K562 (cell line): ENCODE results near the gene CHN2. TPM values are rescaled to one million over a fixed set of nuclear protein-coding genes. Genes with fewer than 3 reads are reported as not detected.

Experiments
- ATAC-seq: fragments of 200-7000 bp; cut with Tn5 transposase; 3 replicates; pipeline ENCODE4 v1.9.1; 2020; ENCODE audit warnings: moderate library complexity
- BruUV-seq: library from RNA; stranded (reverse); fragments of 400-500 nt; replicated peaks from 2 replicates; lab custom pipeline; 2021; lab: Mats Ljungman, UMichigan
- CTCF ChIA-PET: fragments of 300-600 bp; formaldehyde crosslinking; extraction: SDS; loops from one replicate; lab custom pipeline; 2021; ENCODE audit warnings: low intra/inter-chr PET ratio; lab: Yijun Ruan, JAX
- POLR2A ChIA-PET: fragments of 300-600, 350-650 bp; sonication (Branson Sonifier 250); formaldehyde crosslinking; extraction: SDS; loops from one replicate; lab custom pipeline; 2021; ENCODE audit warnings: antibody characterized with exemption, inconsistent platforms; lab: Yijun Ruan, JAX
- DNase-seq, 4 experiments: peaks; one replicate each; pipeline versions ENCODE4 v3.0.0 to v3.0.0-alpha.2; 2011 to 2018; ENCODE audit warnings: low spot score in 3 of 4, mixed read lengths in 3 of 4; ENCODE audit errors: extremely low read depth in 1 of 4
- FAIRE-seq: peaks from 2 replicates; lab custom pipeline; 2011; peaks lifted over from hg19 to GRCh38; lab: Jason Lieb, UNC
- H2AFZ ChIP-seq: 2 replicates; pipeline ENCODE4 v1.6.0; 2011; ENCODE audit warnings: low read depth, low read length, control low read depth, inconsistent platforms
- H3K27ac ChIP-seq: fragments of 200-600 bp; 3 replicates; pipeline ENCODE4 v1.8.0; 2011; ENCODE audit warnings: low read depth, mild to moderate bottlenecking, control low read depth, inconsistent platforms, low read length, moderate library complexity, mixed read lengths; ENCODE audit errors: extremely low read depth
- H3K27me3 ChIP-seq, 2 experiments: fragments of 300-600 bp in 1 of 2; 2 replicates in 1 of 2; 3 replicates in 1 of 2; pipeline versions ENCODE4 v1.6.0 to v1.8.0; 2011; ENCODE audit warnings: inconsistent platforms in 2 of 2, low read length in 2 of 2, mild to moderate bottlenecking in 1 of 2, mixed read lengths in 1 of 2, moderate library complexity in 1 of 2; ENCODE audit not compliant: control insufficient read depth in 2 of 2, insufficient read depth in 2 of 2
- H3K36me3 ChIP-seq: fragments of 300-600 bp; 3 replicates; pipeline ENCODE4 v1.8.0; 2011; ENCODE audit warnings: mild to moderate bottlenecking, low read length, inconsistent platforms; ENCODE audit not compliant: control insufficient read depth, insufficient read depth
- H3K4me1 ChIP-seq, 2 experiments: fragments of 200-600 bp in 1 of 2; replicated peaks in 1 of 2; 2 replicates in 1 of 2; 3 replicates in 1 of 2; pipeline versions ENCODE4 v1.5.1 to v1.8.0; 2011; ENCODE audit warnings: inconsistent platforms in 2 of 2, low read length in 2 of 2, mild to moderate bottlenecking in 1 of 2, mixed read lengths in 1 of 2, moderate library complexity in 1 of 2; ENCODE audit not compliant: control insufficient read depth in 2 of 2, insufficient read depth in 2 of 2
- H3K4me2 ChIP-seq: 2 replicates; pipeline ENCODE4 v1.6.1; 2011; ENCODE audit warnings: low read length, control low read depth, inconsistent platforms, mixed read lengths; ENCODE audit not compliant: insufficient read depth
- H3K4me3 ChIP-seq: fragments of 200-600 bp; sonication (generic), shearing (Covaris generic); 2 replicates; pipeline ENCODE4 v1.5.1; 2016; ENCODE audit warnings: control low read depth, inconsistent platforms
- H3K79me2 ChIP-seq: fragments of 200-600 bp; 3 replicates; pipeline ENCODE4 v1.8.0; 2011; ENCODE audit warnings: low read length, inconsistent platforms; ENCODE audit not compliant: control insufficient read depth, insufficient read depth
- H3K9ac ChIP-seq, 2 experiments: 2 replicates each; pipeline versions ENCODE4 v1.6.0 to v1.6.1; 2011; ENCODE audit warnings: low read depth in 2 of 2, low read length in 2 of 2, control low read depth in 1 of 2, inconsistent platforms in 1 of 2, mild to moderate bottlenecking in 1 of 2, mixed read lengths in 1 of 2; ENCODE audit not compliant: insufficient read depth in 1 of 2
- H3K9me1 ChIP-seq: one replicate; pipeline ENCODE4 v1.6.0; 2011; ENCODE audit warnings: inconsistent platforms, mild to moderate bottlenecking, low read length, moderate library complexity; ENCODE audit not compliant: control insufficient read depth, insufficient read depth
- H3K9me3 ChIP-seq: replicated peaks from 2 replicates; pipeline ENCODE4 v1.5.1; 2011; ENCODE audit warnings: low read depth, low read length, inconsistent platforms; ENCODE audit not compliant: control insufficient read depth, insufficient read depth
- H4K20me1 ChIP-seq: replicated peaks from 2 replicates; pipeline ENCODE4 v1.6.1; 2011; ENCODE audit warnings: low read length, inconsistent platforms, mixed read lengths; ENCODE audit not compliant: control insufficient read depth, insufficient read depth
- ARID2 ChIP-seq: fragments of 450-650 bp; IDR thresholded peaks from 2 replicates; pipeline ENCODE4 v1.6.1; 2017; ENCODE audit warnings: antibody characterized with exemption, mild to moderate bottlenecking
- ETS2 ChIP-seq: IDR thresholded peaks from 2 replicates; pipeline ENCODE4 v1.6.1; 2016; ENCODE audit warnings: borderline replicate concordance, missing genetic modification characterization, mild to moderate bottlenecking, moderate library complexity, missing compliant biosample characterization; ENCODE audit not compliant: poor library complexity, severe bottlenecking
- FOXJ2 ChIP-seq: fragments of 200-800 bp; sonication (Bioruptor generic); IDR thresholded peaks from 2 replicates; pipeline ENCODE4 v1.6.1; 2016; ENCODE audit warnings: missing genetic modification characterization, missing compliant biosample characterization
- HDAC6 ChIP-seq: IDR thresholded peaks from 2 replicates; pipeline ENCODE4 v1.6.1; 2012; ENCODE audit warnings: low read depth, mild to moderate bottlenecking, control low read depth, inconsistent platforms, low read length, moderate library complexity
- HMG20B ChIP-seq: fragments of 250-450 bp; sonication (Bioruptor Pico); IDR thresholded peaks from 2 replicates; pipeline ENCODE4 v1.5.0; 2021; ENCODE audit warnings: mild to moderate bottlenecking
- HNRNPLL ChIP-seq: fragments of 200-400 bp; formaldehyde crosslinking; IDR thresholded peaks from 2 replicates; pipeline ENCODE4 v1.6.1; 2017; ENCODE audit warnings: low read length, low read depth, mild to moderate bottlenecking; ENCODE audit not compliant: poor library complexity, severe bottlenecking
- KAT2B ChIP-seq: IDR thresholded peaks from one replicate; pipeline ENCODE4 v1.6.1; 2012; ENCODE audit warnings: low read depth, mild to moderate bottlenecking, control low read depth, inconsistent platforms, low read length, moderate library complexity
- MEF2A ChIP-seq: IDR thresholded peaks from 2 replicates; pipeline ENCODE4 v1.6.1; 2011; ENCODE audit warnings: low read depth, mild to moderate bottlenecking, low read length, moderate library complexity; ENCODE audit not compliant: control insufficient read depth
- NELFE ChIP-seq: IDR thresholded peaks from 2 replicates; pipeline ENCODE4 v1.6.1; 2011; ENCODE audit warnings: mild to moderate bottlenecking; ENCODE audit not compliant: insufficient read depth, insufficient read length
- NFIC ChIP-seq: fragments of 450-650 bp; IDR thresholded peaks from 2 replicates; pipeline ENCODE4 v1.6.1; 2017; ENCODE audit warnings: mild to moderate bottlenecking, inconsistent platforms
- NUFIP1 ChIP-seq: fragments of 450-650 bp; IDR thresholded peaks from 2 replicates; pipeline ENCODE4 v1.6.1; 2018; ENCODE audit not compliant: partially characterized antibody
- RCOR1 ChIP-seq, 2 experiments: IDR thresholded peaks; 2 replicates each; pipeline ENCODE4 v1.6.1; 2012; ENCODE audit warnings: low read depth in 2 of 2, low read length in 2 of 2, borderline replicate concordance in 1 of 2, improper control_type of control experiment in 1 of 2
- TCFL5 ChIP-seq: fragments of 250-450 bp; sonication (Bioruptor Pico); conservative IDR thresholded peaks from 2 replicates; pipeline ENCODE4 v1.6.1; 2021; ENCODE audit warnings: mild to moderate bottlenecking, moderate library complexity, matching md5 sums
- ZNF134 ChIP-seq: fragments of 250-450 bp; sonication (Bioruptor Pico); conservative IDR thresholded peaks from 2 replicates; pipeline ENCODE4 v1.4.0; 2020
- ZNF143 ChIP-seq: sonication (generic); formaldehyde crosslinking; IDR thresholded peaks from 2 replicates; pipeline ENCODE4 v1.9.0; 2022; ENCODE audit warnings: mild to moderate bottlenecking, missing genetic modification reagents
- ZNF444 ChIP-seq: fragments of 250-450 bp; sonication (Bioruptor Pico); IDR thresholded peaks from 2 replicates; pipeline ENCODE4 v1.4.0; 2020; ENCODE audit warnings: mild to moderate bottlenecking, moderate library complexity
- WGBS: fragments of 100-300 bp; shearing (Covaris generic); methylation state at CpG from one replicate; pipeline ENCODE4 v1.1.6; 2016; ENCODE audit warnings: low coverage, mixed read lengths; ENCODE audit not compliant: insufficient coverage; ENCODE audit errors: missing lambda C conversion rate; 5-methylcytosine and 5-hydroxymethylcytosine counted together
- in situ Hi-C: fragments of 300-500 bp; cut with MboI; formaldehyde crosslinking; loops from 4 replicates; pipeline ENCODE4 v1.15.0; 2018; ENCODE audit warnings: inconsistent platforms, mixed read lengths
- intact Hi-C: fragments of 100-400 bp; cut with micrococcal nuclease; formaldehyde crosslinking; loops from 2 replicates; pipeline ENCODE4 v1.14.2; 2022
- polyA plus RNA-seq, 8 experiments: library from polyadenylated mRNA; depleted of rRNA in 4 of 8; stranded (reverse) in 5 of 8; unstranded in 3 of 8; fragments of >200 nt; fragmentation: Nextera tagmentation in 2 of 8; fragmentation: Illumina TruSeq in 1 of 8; extraction: Ambion mirVana in 2 of 8; extraction: Trizol in 1 of 8; gene quantifications; 2 replicates each; pipeline versions ENCODE4 v1.2.1 to v1.2.3, GENCODE V29; 2011 to 2014; ENCODE audit warnings: inconsistent platforms in 1 of 8, missing spikeins in 1 of 8
- total RNA-seq, 7 experiments: library from RNA; depleted of rRNA in 6 of 7; stranded (reverse); fragments of >200 nt in 6 of 7; fragmentation: Illumina TruSeq in 2 of 7; extraction: Trizol in 2 of 7; gene quantifications; 2 replicates each; pipeline versions ENCODE4 v1.2.1 to v1.2.3, GENCODE V29; 2011 to 2021; ENCODE audit warnings: low replicate concordance in 1 of 7
- TF ChIP-seq, protein P1 (sequence below), 2 experiments: fragments of 200-800 bp in 1 of 2; sonication (Bioruptor generic) in 1 of 2; sonication (generic) in 1 of 2; formaldehyde crosslinking in 1 of 2; IDR thresholded peaks in 1 of 2; conservative IDR thresholded peaks in 1 of 2; 2 replicates each; pipeline versions ENCODE4 v1.5.0 to v1.6.1; 2016 to 2020; ENCODE audit warnings: missing compliant biosample characterization in 1 of 2, missing genetic modification characterization in 1 of 2, missing genetic modification reagents in 1 of 2

CHN2 gene
- total and polyA plus RNA-seq, 9 of the 15 experiments (the other 6 are each of a cell fraction or from before 2014, with no cell fraction given), result 0.12 to 2.1 (median 0.31) TPM; not detected in 1

DNA sequence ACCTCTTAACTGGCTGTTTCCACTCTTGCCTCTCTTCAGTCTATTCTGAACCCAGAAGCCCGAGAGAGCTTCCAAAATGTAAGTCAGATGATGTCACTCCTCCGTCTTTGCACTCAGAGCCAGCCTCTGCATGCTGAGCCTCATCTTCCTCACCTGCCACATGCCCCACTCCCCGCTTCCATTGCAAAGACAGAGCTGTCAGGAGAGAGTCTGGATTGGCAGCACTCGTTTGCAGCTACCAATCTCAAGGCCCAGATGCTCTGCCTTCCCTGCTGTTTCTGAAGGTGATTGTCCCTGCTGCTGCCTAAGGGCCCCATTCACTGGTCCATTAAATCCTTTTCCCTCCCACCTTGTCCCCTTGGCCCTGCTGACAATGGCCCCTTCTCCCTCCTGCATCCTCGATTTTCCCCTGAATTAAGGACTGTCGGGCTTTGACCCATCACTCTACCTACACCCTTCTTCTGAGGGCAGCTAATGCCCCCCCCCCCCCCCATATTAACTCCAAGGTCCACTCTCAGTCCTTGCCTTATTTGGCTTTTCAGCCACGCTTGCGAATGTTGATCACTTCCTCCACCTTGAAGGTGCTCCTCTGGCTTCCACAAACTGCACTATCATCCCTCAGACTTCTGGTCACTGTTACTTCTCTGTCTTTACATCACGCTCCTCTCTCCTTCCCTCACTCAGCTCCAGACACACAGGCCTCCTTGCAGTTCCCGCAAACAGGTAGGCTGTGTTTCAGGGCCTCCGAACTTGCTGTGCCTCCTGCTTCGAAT lies 98.5 kb downstream of the CHN2 start:
- Histone ChIP-seq H3K9me1 (no peaks in the 10 kb centered on the region), H3K9me3 (no peaks in the 10 kb centered on the region), H4K20me1 (no peaks in the 10 kb centered on the region), H3K9ac (no peak overlapping the region), H3K79me2 (no peaks in the 10 kb centered on the region), H2AFZ (no peak overlapping the region)
- WGBS, result 6% methylated on average over 11 of the region's 12 CpGs
- CTCF ChIA-PET, result no interaction called here
- in situ Hi-C loops, result no loop called here
- intact Hi-C loops, result no loop called here
- TF ChIP-seq KAT2B, result no peak
- TF ChIP-seq NELFE, result no peak
- TF ChIP-seq NUFIP1, result no peak
- TF ChIP-seq HNRNPLL, result no peak
- no peak for TF ChIP-seq MEF2A
- TF ChIP-seq ETS2 (tag), result no peak
- TF ChIP-seq HMG20B (CRISPR knock-in tag), result no peak
- TF ChIP-seq, protein P1, sequence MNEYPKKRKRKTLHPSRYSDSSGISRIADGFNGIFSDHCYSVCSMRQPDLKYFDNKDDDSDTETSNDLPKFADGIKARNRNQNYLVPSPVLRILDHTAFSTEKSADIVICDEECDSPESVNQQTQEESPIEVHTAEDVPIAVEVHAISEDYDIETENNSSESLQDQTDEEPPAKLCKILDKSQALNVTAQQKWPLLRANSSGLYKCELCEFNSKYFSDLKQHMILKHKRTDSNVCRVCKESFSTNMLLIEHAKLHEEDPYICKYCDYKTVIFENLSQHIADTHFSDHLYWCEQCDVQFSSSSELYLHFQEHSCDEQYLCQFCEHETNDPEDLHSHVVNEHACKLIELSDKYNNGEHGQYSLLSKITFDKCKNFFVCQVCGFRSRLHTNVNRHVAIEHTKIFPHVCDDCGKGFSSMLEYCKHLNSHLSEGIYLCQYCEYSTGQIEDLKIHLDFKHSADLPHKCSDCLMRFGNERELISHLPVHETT (CRISPR knock-in tag; conservative IDR thresholded peaks at IDR 0.05 in 1 of 2, IDR thresholded peaks at IDR 0.05 in 1 of 2), result no peak
- TF ChIP-seq RCOR1 (IDR thresholded peaks at IDR 0.05; ENCODE audit: borderline replicate concordance in 1 of 2, low read depth in 2 of 2, low read length in 2 of 2), result no peak
- TF ChIP-seq ZNF134 (CRISPR knock-in tag), result no peak
- no peak for TF ChIP-seq ARID2
- TF ChIP-seq ZNF444 (CRISPR knock-in tag), result no peak
- TF ChIP-seq FOXJ2 (tag), result no peak
- TF ChIP-seq ZNF143 (CRISPR knock-in tag), result no peak
- no peak for TF ChIP-seq HDAC6
- TF ChIP-seq NFIC, result no peak
- no peak for TF ChIP-seq TCFL5 (CRISPR knock-in tag)
- TF ChIP-seq, all 486 proteins: peak for 0
- peaks cover 3 to 16% of the 10 kb centered on the region in 2 experiments; a peak in 3 of 5 replicates for H3K27me3 ChIP-seq
- ATAC-seq, result no peak
- H3K4me1 ChIP-seq, result no peaks in the 10 kb centered on the region
- DNase-seq, result no peak
- no TSS peak for BruUV-seq
- H3K27ac ChIP-seq, result no peak overlapping the region
- no peaks in the 10 kb centered on the region for H3K36me3 ChIP-seq
- POLR2A ChIA-PET, result interaction anchor here (1.1 kb wide), 1 partner anchor 10 kb away, joined by 3 read pairs; no protein-coding TSS in a partner anchor
- no peak overlapping the region for H3K4me3 ChIP-seq
- H3K4me2 ChIP-seq, result no peak overlapping the region
- no peak for FAIRE-seq
